Measurements from ENCODE around the gene JUNB. TPM values are rescaled to one million over a fixed set of nuclear protein-coding genes. Genes with fewer than 3 reads are reported as not detected.
"Not testable (repeated sequence)": the region's sequence is repeated elsewhere in the genome, so short reads cannot be mapped to it uniquely, and the experiment has no call there.

Gene JUNB
- total and polyA plus RNA-seq, 10 of the 15 experiments (the other 5 are each of a cell fraction or from before 2014, with no cell fraction given), result 0.55 to 144 (median 68.3) TPM

- TF ChIP-seq SKIL (IDR thresholded peaks at IDR 0.05; ENCODE audit: low read depth, poor library complexity, severe bottlenecking), result no peak
- TF ChIP-seq NFIC (IDR thresholded peaks at IDR 0.05; ENCODE audit: low read depth, low read length), result no peak
- TF ChIP-seq EGR1 (IDR thresholded peaks at IDR 0.05; ENCODE audit: borderline replicate concordance in 1 of 2, low read depth in 2 of 2, low read length in 2 of 2), result no peak
- TF ChIP-seq, protein P1, sequence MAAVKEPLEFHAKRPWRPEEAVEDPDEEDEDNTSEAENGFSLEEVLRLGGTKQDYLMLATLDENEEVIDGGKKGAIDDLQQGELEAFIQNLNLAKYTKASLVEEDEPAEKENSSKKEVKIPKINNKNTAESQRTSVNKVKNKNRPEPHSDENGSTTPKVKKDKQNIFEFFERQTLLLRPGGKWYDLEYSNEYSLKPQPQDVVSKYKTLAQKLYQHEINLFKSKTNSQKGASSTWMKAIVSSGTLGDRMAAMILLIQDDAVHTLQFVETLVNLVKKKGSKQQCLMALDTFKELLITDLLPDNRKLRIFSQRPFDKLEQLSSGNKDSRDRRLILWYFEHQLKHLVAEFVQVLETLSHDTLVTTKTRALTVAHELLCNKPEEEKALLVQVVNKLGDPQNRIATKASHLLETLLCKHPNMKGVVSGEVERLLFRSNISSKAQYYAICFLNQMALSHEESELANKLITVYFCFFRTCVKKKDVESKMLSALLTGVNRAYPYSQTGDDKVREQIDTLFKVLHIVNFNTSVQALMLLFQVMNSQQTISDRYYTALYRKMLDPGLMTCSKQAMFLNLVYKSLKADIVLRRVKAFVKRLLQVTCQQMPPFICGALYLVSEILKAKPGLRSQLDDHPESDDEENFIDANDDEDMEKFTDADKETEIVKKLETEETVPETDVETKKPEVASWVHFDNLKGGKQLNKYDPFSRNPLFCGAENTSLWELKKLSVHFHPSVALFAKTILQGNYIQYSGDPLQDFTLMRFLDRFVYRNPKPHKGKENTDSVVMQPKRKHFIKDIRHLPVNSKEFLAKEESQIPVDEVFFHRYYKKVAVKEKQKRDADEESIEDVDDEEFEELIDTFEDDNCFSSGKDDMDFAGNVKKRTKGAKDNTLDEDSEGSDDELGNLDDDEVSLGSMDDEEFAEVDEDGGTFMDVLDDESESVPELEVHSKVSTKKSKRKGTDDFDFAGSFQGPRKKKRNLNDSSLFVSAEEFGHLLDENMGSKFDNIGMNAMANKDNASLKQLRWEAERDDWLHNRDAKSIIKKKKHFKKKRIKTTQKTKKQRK (IDR thresholded peaks at IDR 0.05; ENCODE audit: low read depth, low read length), result no peak
- TF ChIP-seq MTA3 (IDR thresholded peaks at IDR 0.05; ENCODE audit: borderline replicate concordance, low read length), result no peak
These were observed 23.8 kb downstream of the JUNB start (continued) for GRCh38 chr19:12815088-12815487.

GRCh38 chr19:12817188-12817587 lies 25.9 kb downstream of the JUNB start:
- H2AFZ ChIP-seq (ENCODE audit: control insufficient read depth, low read depth, low read length); H3K79me2 ChIP-seq (ENCODE audit: control insufficient read depth, insufficient read depth, low read length); H3K4me1 ChIP-seq (ENCODE audit: control insufficient read depth, insufficient read depth, low read length); DNase-seq (ENCODE audit: low read depth, low spot score); H3K9ac ChIP-seq (ENCODE audit: control insufficient read depth, insufficient read depth, low read length); POLR2A ChIA-PET; H3K27ac ChIP-seq (ENCODE audit: control insufficient read depth, insufficient read depth); in situ Hi-C loops (cut with MboI); intact Hi-C loops (cut with micrococcal nuclease; ENCODE audit: unreplicated experiment); H3K9me3 ChIP-seq (replicated peaks; ENCODE audit: control insufficient read depth, insufficient read depth, low read length); H3K36me3 ChIP-seq (ENCODE audit: control insufficient read depth in 2 of 2, insufficient read depth in 2 of 2, low read length in 1 of 2); H4K20me1 ChIP-seq (ENCODE audit: control insufficient read depth, insufficient read depth); H3K4me3 ChIP-seq; H3K27me3 ChIP-seq (replicated peaks in 1 of 2; ENCODE audit: control insufficient read depth in 2 of 2, insufficient read depth in 2 of 2, low read length in 1 of 2); RAD21 ChIA-PET (ENCODE audit: unreplicated experiment); H3K4me2 ChIP-seq (ENCODE audit: control insufficient read depth, insufficient read depth); FAIRE-seq; ATAC-seq; BruUV-seq (replicated peaks); SMC1A ChIA-PET (ENCODE audit: uncharacterized antibody, unreplicated experiment): not testable (repeated sequence)
- WGBS (ENCODE audit: insufficient coverage, insufficient replicate concordance, low lambda C conversion rate, missing lambda C conversion rate), result 70% methylated on average over 6 of the region's 6 CpGs
- CTCF ChIA-PET, result interaction anchor here (0.6 to 2.8 kb wide), 3 partner anchors 30 to 147 kb away, joined by 3 to 10 read pairs (median 4); no protein-coding TSS in a partner anchor

DNA sequence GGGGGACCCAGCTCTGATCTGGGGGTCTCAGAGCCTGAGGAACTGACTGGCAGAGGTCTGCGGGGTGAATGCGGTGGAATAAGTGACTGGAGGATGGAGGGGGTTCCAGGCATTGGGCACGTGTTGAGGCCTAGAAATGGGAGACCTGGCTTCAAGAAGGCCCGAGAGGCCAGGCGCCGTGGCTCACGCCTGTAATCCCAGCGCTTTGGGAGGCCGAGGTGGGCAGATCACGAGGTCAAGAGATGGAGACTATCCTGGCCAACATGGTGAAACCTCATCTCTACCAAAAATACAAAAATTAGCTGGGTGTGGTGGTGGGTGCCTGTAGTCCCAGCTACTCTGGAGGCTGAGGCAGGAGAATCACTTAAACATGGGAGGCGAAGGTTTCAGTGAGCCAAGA lies 26.5 kb downstream of the JUNB start:
- H3K4me1 ChIP-seq (ENCODE audit: control insufficient read depth, insufficient read depth, low read length); H2AFZ ChIP-seq (ENCODE audit: control insufficient read depth, low read depth, low read length); H3K27me3 ChIP-seq (replicated peaks in 1 of 2; ENCODE audit: control insufficient read depth in 2 of 2, insufficient read depth in 2 of 2, low read length in 1 of 2); H3K4me2 ChIP-seq (ENCODE audit: control insufficient read depth, insufficient read depth); H3K9ac ChIP-seq (ENCODE audit: control insufficient read depth, insufficient read depth, low read length); RAD21 ChIA-PET (ENCODE audit: unreplicated experiment); BruUV-seq (replicated peaks); H3K4me3 ChIP-seq; intact Hi-C loops (cut with micrococcal nuclease; ENCODE audit: unreplicated experiment); H3K36me3 ChIP-seq (ENCODE audit: control insufficient read depth in 2 of 2, insufficient read depth in 2 of 2, low read length in 1 of 2); ATAC-seq; H3K79me2 ChIP-seq (ENCODE audit: control insufficient read depth, insufficient read depth, low read length); FAIRE-seq; H4K20me1 ChIP-seq (ENCODE audit: control insufficient read depth, insufficient read depth); H3K27ac ChIP-seq (ENCODE audit: control insufficient read depth, insufficient read depth); SMC1A ChIA-PET (ENCODE audit: uncharacterized antibody, unreplicated experiment); DNase-seq (ENCODE audit: low read depth, low spot score); H3K9me3 ChIP-seq (replicated peaks; ENCODE audit: control insufficient read depth, insufficient read depth, low read length); in situ Hi-C loops (cut with MboI): not testable (repeated sequence)
- POLR2A ChIA-PET, result interaction anchor here (0.7 kb wide), 2 partner anchors 116 to 141 kb away, joined by 4 to 5 read pairs; no protein-coding TSS in a partner anchor
- CTCF ChIA-PET, result interaction anchor here (0.6 to 1.6 kb wide), 2 partner anchors 52 to 147 kb away, joined by 3 to 4 read pairs; no protein-coding TSS in a partner anchor
- 85% methylated on average over 11 of the region's 11 CpGs for WGBS (ENCODE audit: insufficient coverage, insufficient replicate concordance, low lambda C conversion rate, missing lambda C conversion rate)

Measured in GM12878 (cell line).